ENCODE measurements around the gene TEAD1.

The TEAD1 gene

GRCh38 chr11:12653729-12654128 lies 20.5 kb upstream of the TEAD1 start:
- Histone ChIP-seq H3K27ac (ENCODE audit: low read depth, low read length) (no peak overlapping the region), H3K9me2 (replicated peaks; ENCODE audit: control insufficient read depth, low read length) (no peaks in the 10 kb centered on the region), H3F3A (ENCODE audit: control insufficient read depth, insufficient read depth) (no peaks in the 10 kb centered on the region), H3K36me3 (ENCODE audit: control insufficient read depth, low read length) (no peaks in the 10 kb centered on the region), H3K9me3 (ENCODE audit: control insufficient read depth, insufficient read depth, low read length) (no peaks in the 10 kb centered on the region), H3K4me3 (ENCODE audit: low read length) (no peak overlapping the region), H4K20me1 (ENCODE audit: control insufficient read depth, insufficient read depth, low read depth, low read length) (no peaks in the 10 kb centered on the region), H3K27me3 (ENCODE audit: control insufficient read depth, low read length) (no peaks in the 10 kb centered on the region), H3K4me1 (ENCODE audit: control insufficient read depth, low read length) (no peaks in the 10 kb centered on the region), H3K4me2 (ENCODE audit: low read length) (no peak overlapping the region), H3K79me2 (ENCODE audit: control insufficient read depth, low read length) (no peaks in the 10 kb centered on the region)
- no peak for TF ChIP-seq CTCF (IDR thresholded peaks at IDR 0.05; ENCODE audit: low read depth, low read length, poor library complexity, severe bottlenecking)

GRCh38 chr11:12655842-12656241 lies 18.4 kb upstream of the TEAD1 start:
- Histone ChIP-seq H3K9me2 (replicated peaks; ENCODE audit: control insufficient read depth, low read length) (no peaks in the 10 kb centered on the region), H3K4me2 (ENCODE audit: low read length) (no peak overlapping the region), H3K79me2 (ENCODE audit: control insufficient read depth, low read length) (no peaks in the 10 kb centered on the region), H3K4me3 (ENCODE audit: low read length) (no peak overlapping the region), H3K36me3 (ENCODE audit: control insufficient read depth, low read length) (no peaks in the 10 kb centered on the region), H3F3A (ENCODE audit: control insufficient read depth, insufficient read depth) (no peaks in the 10 kb centered on the region), H3K9me3 (ENCODE audit: control insufficient read depth, insufficient read depth, low read length) (no peaks in the 10 kb centered on the region), H3K27me3 (ENCODE audit: control insufficient read depth, low read length) (no peaks in the 10 kb centered on the region), H3K4me1 (ENCODE audit: control insufficient read depth, low read length) (no peaks in the 10 kb centered on the region), H3K27ac (ENCODE audit: low read depth, low read length) (no peak overlapping the region), H4K20me1 (ENCODE audit: control insufficient read depth, insufficient read depth, low read depth, low read length) (no peaks in the 10 kb centered on the region)
- TF ChIP-seq EZH2phosphoT487 (IDR thresholded peaks at IDR 0.05; ENCODE audit: borderline replicate concordance, low read length) (no peak), CTCF (IDR thresholded peaks at IDR 0.05; ENCODE audit: low read depth, low read length, poor library complexity, severe bottlenecking) (no peak)

GRCh38 chr11:12657336-12657735 lies 16.9 kb upstream of the TEAD1 start:
- H3K27ac ChIP-seq (ENCODE audit: low read depth, low read length): no peak overlapping the region
- H3K4me2 ChIP-seq (ENCODE audit: low read length): no peak overlapping the region
- no peaks in the 10 kb centered on the region for H3K4me1 ChIP-seq (ENCODE audit: control insufficient read depth, low read length)
- H3F3A ChIP-seq (ENCODE audit: control insufficient read depth, insufficient read depth): no peaks in the 10 kb centered on the region
- H3K36me3 ChIP-seq (ENCODE audit: control insufficient read depth, low read length): no peaks in the 10 kb centered on the region
- no peaks in the 10 kb centered on the region for H3K27me3 ChIP-seq (ENCODE audit: control insufficient read depth, low read length)
- no peaks in the 10 kb centered on the region for H3K9me2 ChIP-seq (replicated peaks; ENCODE audit: control insufficient read depth, low read length)
- H4K20me1 ChIP-seq (ENCODE audit: control insufficient read depth, insufficient read depth, low read depth, low read length): no peaks in the 10 kb centered on the region
- H3K9me3 ChIP-seq (ENCODE audit: control insufficient read depth, insufficient read depth, low read length): no peaks in the 10 kb centered on the region
- TF ChIP-seq CTCF (IDR thresholded peaks at IDR 0.05; ENCODE audit: low read depth, low read length, poor library complexity, severe bottlenecking): no peak
- no peaks in the 10 kb centered on the region for H3K79me2 ChIP-seq (ENCODE audit: control insufficient read depth, low read length)
- H3K4me3 ChIP-seq (ENCODE audit: low read length): no peak overlapping the region

- no peaks in the 10 kb centered on the region for H3K4me1 ChIP-seq (ENCODE audit: control insufficient read depth, low read length)
- no peaks in the 10 kb centered on the region for H3K27me3 ChIP-seq (ENCODE audit: control insufficient read depth, low read length)
- no peaks in the 10 kb centered on the region for H3K36me3 ChIP-seq (ENCODE audit: control insufficient read depth, low read length)
- no peak overlapping the region for H3K4me2 ChIP-seq (ENCODE audit: low read length)
- no peak for TF ChIP-seq EZH2phosphoT487 (IDR thresholded peaks at IDR 0.05; ENCODE audit: borderline replicate concordance, low read length)
- no peak for TF ChIP-seq CTCF (IDR thresholded peaks at IDR 0.05; ENCODE audit: low read depth, low read length, poor library complexity, severe bottlenecking)
- no peaks in the 10 kb centered on the region for H3K9me3 ChIP-seq (ENCODE audit: control insufficient read depth, insufficient read depth, low read length)
- H4K20me1 ChIP-seq (ENCODE audit: control insufficient read depth, insufficient read depth, low read depth, low read length): no peaks in the 10 kb centered on the region
- no peak overlapping the region for H3K27ac ChIP-seq (ENCODE audit: low read depth, low read length)
- H3K9me2 ChIP-seq (replicated peaks; ENCODE audit: control insufficient read depth, low read length): no peaks in the 10 kb centered on the region
- H3K4me3 ChIP-seq (ENCODE audit: low read length): no peak overlapping the region
- H3F3A ChIP-seq (ENCODE audit: control insufficient read depth, insufficient read depth): no peaks in the 10 kb centered on the region
- H3K79me2 ChIP-seq (ENCODE audit: control insufficient read depth, low read length): no peaks in the 10 kb centered on the region
These were observed 16.2 kb upstream of the TEAD1 start for GRCh38 chr11:12657981-12658380.
